Superior temporal gyrus (tissue), 1 donor: Measurements from ENCODE around the gene PPP1R14B.

ENCODE experiments used
- DNase-seq: peaks from one replicate; pipeline ENCODE4 v3.0.0-alpha.2; 2016; ENCODE audit errors: extremely low spot score

Gene PPP1R14B

GRCh38 chr11:64230985-64231365, 15.8 kb downstream of the PPP1R14B start:
- no peak for DNase-seq

DNA sequence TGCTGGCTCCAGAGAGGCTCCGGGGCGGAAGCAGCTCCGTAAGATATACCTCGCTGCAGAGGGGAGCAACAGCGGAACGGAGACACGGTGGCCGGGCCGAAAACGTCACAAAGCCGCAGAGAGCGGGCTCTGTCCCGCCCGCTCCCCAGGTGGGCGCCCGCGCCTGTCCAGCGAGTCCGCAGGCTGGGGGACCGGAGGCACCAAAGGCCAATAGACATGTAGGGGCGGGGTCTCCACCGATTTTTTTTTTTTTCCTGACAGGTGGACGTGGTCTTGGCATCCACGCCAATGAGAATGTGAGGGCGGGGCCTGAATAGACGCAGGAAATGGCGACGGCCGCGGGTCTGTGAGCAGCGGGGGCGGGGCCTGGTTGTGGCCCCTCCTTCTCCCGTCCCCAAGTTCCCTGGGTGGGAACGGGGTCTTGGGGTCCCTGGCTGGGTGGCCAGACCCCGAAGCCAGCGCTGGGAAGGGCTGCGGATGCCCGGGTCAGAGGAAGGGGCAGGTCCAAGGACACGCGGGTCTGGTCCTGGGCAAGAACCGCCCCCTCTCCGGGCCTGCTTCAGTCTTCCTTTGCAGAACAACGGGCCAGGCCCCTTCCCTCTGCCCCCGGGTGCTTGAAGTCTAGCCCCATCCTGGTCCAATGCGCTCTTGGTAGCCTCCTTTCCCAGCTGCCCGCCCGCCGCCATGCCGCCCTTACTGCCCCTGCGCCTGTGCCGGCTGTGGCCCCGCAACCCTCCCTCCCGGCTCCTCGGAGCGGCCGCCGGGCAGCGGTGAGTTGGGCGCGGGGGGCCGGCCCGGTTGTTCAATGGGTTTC, 16.4 kb downstream of the PPP1R14B start, which contains the start of gene DNAJC4:
TSS of gene DNAJC4 (plus strand) at position 378 of the 814 bp plus-strand sequence. CDS start at position 685, 307 bp downstream.
- peak; percentile 93 for DNase-seq

GRCh38 chr11:64229744-64230170, 17.0 kb downstream of the PPP1R14B start:
- no peak for DNase-seq

DNA sequence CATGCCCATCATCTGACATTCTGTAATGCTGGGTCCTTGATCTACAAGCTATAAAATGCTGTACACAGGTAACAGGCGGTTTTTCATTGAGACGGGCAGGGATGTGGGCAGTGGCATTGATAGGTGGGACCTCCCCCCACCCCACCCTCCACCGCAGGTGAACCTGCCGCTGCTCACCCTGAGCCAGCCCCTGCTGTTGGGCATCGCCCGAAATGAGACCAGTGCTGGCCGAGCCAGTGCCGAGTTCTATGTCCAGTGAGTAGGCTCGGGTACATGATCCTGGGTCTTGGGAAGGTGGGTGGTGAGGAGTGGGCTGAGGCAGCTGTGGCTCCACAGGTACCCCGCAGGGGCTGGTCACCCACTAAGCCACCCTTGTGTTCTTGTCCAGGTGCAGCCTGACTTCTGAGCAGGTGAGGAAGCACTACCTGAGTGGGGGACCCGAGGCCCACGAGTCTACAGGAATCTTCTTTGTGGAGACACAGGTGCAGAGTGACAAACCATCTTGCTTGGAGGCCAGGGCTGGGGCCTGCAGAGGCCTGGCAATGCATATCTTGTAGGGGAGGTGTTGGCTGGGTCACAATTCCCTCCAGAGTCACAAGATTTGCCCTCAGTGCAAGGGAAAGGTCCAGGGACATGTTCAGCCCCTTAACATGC, 17.5 kb downstream of the PPP1R14B start:
- no peak for DNase-seq

GRCh38 chr11:64227405-64227956, 19.3 kb downstream of the PPP1R14B start:
- DNase-seq = no peak

DNA sequence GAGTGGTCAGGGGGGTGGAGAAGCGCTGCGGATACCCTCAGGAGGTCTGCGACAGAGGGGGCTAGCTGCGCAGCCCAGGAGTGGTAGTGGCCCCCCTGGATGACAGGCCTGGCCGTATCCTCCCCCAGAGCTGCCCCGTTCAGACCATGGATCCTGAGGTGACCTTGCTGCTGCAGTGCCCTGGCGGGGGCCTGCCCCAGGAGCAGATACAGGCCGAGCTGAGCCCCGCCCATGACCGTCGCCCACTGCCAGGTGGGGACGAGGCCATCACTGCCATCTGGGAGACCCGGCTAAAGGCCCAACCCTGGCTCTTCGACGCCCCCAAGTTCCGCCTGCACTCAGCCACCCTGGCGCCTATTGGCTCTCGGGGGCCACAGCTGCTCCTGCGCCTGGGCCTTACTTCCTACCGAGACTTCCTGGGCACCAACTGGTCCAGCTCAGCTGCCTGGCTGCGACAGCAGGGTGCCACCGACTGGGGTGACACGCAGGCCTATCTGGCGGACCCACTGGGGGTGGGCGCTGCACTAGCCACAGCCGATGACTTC, 20.2 kb downstream of the PPP1R14B start:
- no peak for DNase-seq

GRCh38 chr11:64225608-64226506, 20.9 kb downstream of the PPP1R14B start, which contains the start of the genes NUDT22 and TRPT1:
Gene NUDT22 (plus strand): TSS chr11:64226274. CDS start chr11:64226653, 379 bp downstream.
Gene TRPT1 (minus strand): TSS chr11:64226186. CDS start chr11:64225860, 326 bp downstream.
- peak; percentile 92 for DNase-seq

DNA sequence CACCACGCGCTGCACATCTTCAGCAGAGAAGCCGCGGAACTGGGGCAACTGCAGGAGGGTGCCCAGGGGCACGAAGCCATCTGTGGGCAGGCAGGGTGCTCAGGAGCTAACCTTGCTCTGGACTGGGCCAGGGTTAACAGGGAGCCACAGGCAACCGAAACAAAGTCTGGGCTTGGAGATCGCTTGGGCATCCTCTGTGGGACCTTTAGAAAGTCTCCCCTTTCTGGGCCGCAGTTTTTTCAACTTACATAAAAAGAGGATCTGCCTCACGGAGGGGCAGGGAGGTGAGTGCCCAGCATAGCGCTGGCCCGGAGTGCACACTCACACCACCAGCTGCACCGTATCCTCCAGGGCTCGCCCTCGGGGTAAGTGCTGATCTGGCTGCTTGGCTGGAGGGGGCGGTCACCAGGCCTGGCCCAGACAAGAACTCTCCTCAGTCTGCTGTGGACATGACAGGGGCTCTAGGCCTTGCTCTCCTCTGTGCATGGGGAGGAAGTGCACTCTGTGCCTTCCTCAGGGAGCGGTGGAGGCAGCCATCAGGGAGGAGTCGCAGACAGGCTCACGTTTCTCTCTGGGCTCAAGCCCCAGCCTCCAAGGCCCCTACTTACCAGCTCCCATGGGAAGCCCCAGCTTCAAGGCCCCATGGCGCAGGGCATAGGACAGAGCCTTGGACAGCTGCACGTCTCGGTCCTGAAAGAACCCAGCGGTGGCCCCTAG, 21.7 kb downstream of the PPP1R14B start:
- DNase-seq = no peak

DNA sequence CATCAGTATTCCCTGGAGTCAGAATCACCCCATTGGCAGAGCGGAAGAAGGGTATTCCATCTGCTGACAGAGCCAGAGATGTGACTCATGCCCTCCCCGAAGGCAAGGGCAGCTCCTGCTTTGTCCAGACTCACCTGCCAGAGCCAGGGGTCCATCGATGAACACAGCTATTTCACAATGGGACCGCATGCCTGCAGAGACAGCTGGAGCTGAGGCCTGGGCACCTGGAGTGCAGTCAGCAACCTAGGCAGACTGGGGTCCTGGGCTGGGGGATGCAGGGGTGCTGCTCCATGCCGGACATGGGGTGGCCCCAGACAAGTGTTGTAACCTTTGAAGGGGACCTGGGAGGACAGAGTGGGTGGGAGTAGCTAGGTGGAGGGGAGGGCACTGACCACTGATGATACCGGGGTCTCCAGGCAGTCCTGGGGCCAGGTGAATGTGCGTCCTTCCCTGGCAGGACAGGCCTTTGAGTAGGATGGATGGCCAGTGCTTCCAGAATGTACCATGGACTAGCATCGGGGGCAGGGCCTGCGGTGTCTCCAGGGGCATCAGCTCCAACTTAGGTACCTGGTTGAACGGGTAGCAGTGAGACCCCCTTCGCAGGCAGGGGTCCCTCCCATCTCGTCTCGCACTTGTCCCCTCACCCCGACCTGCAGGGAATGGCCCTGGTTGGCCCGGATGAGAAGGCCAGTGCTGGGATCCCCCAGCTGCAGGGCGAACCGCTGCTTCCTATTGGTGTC, 22.4 kb downstream of the PPP1R14B start:
- no peak for DNase-seq

- no peak for DNase-seq
Measured at GRCh38 chr11:64223001-64223651, 23.6 kb downstream of the PPP1R14B start.

DNA sequence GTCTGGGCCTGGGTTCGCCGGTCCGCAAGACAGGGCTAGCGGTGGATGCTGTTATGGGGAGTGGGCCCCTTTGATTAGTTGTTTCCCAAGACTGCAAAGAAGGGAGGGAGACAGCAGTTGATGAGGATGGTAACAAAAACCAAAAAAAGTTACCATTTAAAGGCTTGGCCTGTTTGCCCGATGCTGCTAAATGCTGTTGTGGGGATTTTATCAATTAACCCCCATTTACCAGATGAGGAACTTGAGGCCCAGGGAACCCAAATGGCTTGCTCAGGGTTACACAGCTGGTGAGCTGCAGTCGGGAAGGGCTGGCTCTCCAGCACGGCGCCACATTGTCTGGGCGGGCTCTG, 24.1 kb downstream of the PPP1R14B start:
- no peak for DNase-seq

GRCh38 chr11:64220798-64221197, 25.9 kb downstream of the PPP1R14B start:
- no peak for DNase-seq

DNA sequence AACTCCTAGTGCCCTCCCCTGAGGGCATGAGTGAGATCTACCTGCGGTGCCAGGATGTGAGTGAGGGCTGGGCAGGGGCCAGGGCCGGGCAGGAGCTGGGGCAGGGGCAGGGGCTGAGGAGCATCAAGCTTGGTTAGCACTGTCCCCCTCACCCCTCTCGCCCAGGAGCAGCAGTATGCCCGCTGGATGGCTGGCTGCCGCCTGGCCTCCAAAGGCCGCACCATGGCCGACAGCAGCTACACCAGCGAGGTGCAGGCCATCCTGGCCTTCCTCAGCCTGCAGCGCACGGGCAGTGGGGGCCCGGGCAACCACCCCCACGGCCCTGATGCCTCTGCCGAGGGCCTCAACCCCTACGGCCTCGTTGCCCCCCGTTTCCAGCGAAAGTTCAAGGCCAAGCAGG, 26.5 kb downstream of the PPP1R14B start:
- DNase-seq = no peak

DNA sequence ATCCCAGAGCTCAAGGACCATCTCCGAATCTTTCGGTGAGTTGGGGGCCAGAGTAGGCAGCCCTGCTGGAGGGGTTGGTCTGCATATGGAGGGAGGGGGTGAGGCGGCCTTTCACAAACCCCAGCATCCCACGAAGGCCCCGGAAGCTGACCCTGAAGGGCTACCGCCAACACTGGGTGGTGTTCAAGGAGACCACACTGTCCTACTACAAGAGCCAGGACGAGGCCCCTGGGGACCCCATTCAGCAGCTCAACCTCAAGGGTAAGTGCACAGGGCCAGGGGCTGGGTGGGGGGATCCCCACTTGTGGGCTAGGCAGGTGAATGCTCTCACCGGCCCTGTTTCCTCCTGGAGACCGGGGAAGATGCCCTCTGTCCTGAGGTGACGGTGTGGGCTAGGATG, 27.0 kb downstream of the PPP1R14B start:
- no peak for DNase-seq

GRCh38 chr11:64219354-64219684, 27.4 kb downstream of the PPP1R14B start:
- DNase-seq = no peak

DNA sequence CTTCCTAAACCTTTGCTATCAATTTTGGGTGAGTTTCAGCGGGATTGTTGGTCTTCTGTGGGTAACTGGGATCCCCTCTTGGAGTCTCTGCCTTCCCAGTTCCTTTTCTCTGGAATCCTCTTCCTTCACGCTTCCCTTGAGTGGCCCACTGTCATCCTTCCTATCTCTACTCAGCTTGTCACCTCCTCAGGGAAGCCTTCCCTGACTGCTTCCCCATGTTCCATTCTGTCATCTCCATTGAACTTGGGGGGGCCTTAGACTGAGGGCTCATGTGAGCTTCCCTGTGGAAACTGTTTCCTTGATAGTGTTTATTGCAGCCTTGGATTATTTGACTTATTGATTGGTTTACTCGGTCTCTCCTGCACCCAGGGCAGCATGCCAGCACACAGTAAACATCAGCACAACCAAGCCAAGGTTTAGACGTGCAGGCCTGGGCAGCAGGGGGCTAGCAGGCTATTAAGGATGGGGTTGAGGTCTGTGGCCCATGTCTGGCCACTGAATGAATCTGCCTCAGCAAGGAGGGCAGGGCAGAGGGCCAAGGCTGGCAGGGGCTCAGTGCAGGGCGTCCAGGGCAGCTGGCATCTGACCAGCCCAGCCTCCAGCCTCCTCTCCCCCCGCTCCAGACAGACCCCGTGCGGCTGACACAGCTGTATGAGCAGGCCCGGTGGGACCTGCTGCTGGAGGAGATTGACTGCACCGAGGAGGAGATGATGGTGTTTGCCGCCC, 28.0 kb downstream of the PPP1R14B start:
- DNase-seq = no peak

- no peak for DNase-seq
Measured at GRCh38 chr11:64216879-64217278, 29.9 kb downstream of the PPP1R14B start.

DNA sequence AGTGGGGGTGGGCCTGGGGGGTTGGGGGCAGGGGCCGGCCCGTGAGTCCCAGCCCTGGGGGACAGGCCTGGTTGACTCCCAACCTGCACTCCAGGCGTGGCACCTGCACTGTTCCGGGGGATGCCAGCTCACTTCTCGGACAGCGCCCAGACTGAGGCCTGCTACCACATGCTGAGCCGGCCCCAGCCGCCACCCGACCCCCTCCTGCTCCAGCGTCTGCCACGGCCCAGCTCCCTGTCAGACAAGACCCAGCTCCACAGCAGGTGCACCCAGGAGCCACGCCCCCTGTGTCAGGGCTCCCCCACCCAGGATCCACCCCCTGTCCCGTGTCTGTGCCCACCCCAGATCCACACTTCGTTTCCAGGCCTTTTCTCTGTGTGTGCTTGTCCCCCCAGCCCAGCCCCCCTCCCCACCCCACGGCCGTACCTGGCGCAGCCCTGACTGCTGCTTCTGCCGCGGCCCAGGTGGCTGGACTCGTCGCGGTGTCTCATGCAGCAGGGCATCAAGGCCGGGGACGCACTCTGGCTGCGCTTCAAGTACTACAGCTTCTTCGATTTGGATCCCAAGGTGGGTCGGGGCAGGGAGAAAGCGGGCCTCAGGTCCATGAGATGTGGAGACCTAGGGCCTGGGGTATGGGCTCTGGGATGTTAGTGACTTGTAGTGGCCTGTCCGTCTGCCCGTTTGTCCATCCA, 35.4 kb downstream of the PPP1R14B start:
- no peak for DNase-seq
